Transverse colon (tissue), 4 donors: ENCODE data around the gene KCNQ2. TPM values are rescaled to one million over a fixed set of nuclear protein-coding genes. Genes with fewer than 3 reads are reported as not detected.

ENCODE experiments used
- DNase-seq: peaks from one replicate; pipeline ENCODE4 v3.0.0-alpha.2; 2019
- H3K27ac ChIP-seq, 4 donors: fragments of 200-600 bp; sonication (generic); 2 replicates each; pipeline ENCODE4 v1.5.1; 2016 to 2018; ENCODE audit warnings: inconsistent platforms in 4 of 4
- H3K27me3 ChIP-seq: fragments of 200-600 bp; sonication (generic); 2 replicates; pipeline ENCODE4 v1.5.1; 2017; ENCODE audit warnings: inconsistent platforms
- H3K36me3 ChIP-seq, 4 donors: fragments of 200-600 bp; sonication (generic); 2 replicates each; pipeline ENCODE4 v1.5.1; 2017 to 2019; ENCODE audit warnings: inconsistent platforms in 4 of 4
- H3K4me1 ChIP-seq, 4 donors: fragments of 200-600 bp; sonication (generic); 2 replicates each; pipeline ENCODE4 v1.5.1; 2017 to 2020; ENCODE audit warnings: inconsistent platforms in 4 of 4
- H3K4me3 ChIP-seq, 4 donors: fragments of 200-600 bp; sonication (generic); 1 replicate in 1 of 4; 2 replicates in 3 of 4; pipeline versions ENCODE4 v1.5.1 to v1.6.1; 2017 to 2019; ENCODE audit warnings: inconsistent platforms in 4 of 4
- H3K9me3 ChIP-seq, 2 donors: fragments of 200-600 bp; sonication (generic); 2 replicates each; pipeline ENCODE4 v1.5.1; 2017 to 2019; ENCODE audit warnings: inconsistent platforms in 2 of 2
- EP300 ChIP-seq: sonication (generic); formaldehyde crosslinking; IDR thresholded peaks from one replicate; pipeline ENCODE4 v1.6.1; 2017; ENCODE audit warnings: antibody characterized with exemption, low read depth
- POLR2A ChIP-seq: fragments of 450-650 bp; IDR thresholded peaks from one replicate; pipeline ENCODE4 v1.6.1; 2016; ENCODE audit warnings: antibody characterized with exemption, mild to moderate bottlenecking, moderate library complexity
- POLR2AphosphoS5 ChIP-seq, 3 donors: sonication (generic); formaldehyde crosslinking; IDR thresholded peaks; one replicate each; pipeline ENCODE4 v1.6.1; 2016; ENCODE audit warnings: antibody characterized with exemption in 3 of 3
- WGBS, 2 donors: methylation state at CpG; one replicate each; pipeline ENCODE4 v1.1.5; 2018; ENCODE audit warnings: low coverage in 1 of 2; 5-methylcytosine and 5-hydroxymethylcytosine counted together
- in situ Hi-C, 4 donors: fragments of 200-750 bp; cut with MboI; loops; one replicate each; pipeline versions ENCODE4 v1.15.0 to v1.15.1; 2017; ENCODE audit warnings: low sequenced_read_pairs in 3 of 4, low pct_ligation_motif_present in 1 of 4, low pct_unique_long_range_greater_than_20kb in 1 of 4
- intact Hi-C: fragments of 100-400 bp; cut with DNase I; formaldehyde crosslinking; loops from one replicate; pipeline ENCODE4 v1.15.1; 2023; ENCODE audit warnings: low total_unique reads
- total RNA-seq, 4 donors: library from RNA; depleted of rRNA; stranded (reverse); fragments of >200 nt; gene quantifications; one replicate each; pipeline ENCODE4 v1.1.0, GENCODE V29; 2016
- TF ChIP-seq, protein P1 (sequence below), 5 experiments: fragments of 200-600 bp in 3 of 5; fragments of 450-650 bp in 2 of 5; sonication (generic) in 3 of 5; IDR thresholded peaks; 1 replicate in 2 of 5; 2 replicates in 3 of 5; pipeline ENCODE4 v1.5.1; 2016 to 2017; ENCODE audit warnings: antibody characterized with exemption in 5 of 5, inconsistent platforms in 3 of 5, mild to moderate bottlenecking in 2 of 5, moderate library complexity in 1 of 5

The KCNQ2 gene
- total RNA-seq, 4 donors from 2014 or later = 0.32 to 0.41 (median 0.37) TPM; not detected in 1

DNA sequence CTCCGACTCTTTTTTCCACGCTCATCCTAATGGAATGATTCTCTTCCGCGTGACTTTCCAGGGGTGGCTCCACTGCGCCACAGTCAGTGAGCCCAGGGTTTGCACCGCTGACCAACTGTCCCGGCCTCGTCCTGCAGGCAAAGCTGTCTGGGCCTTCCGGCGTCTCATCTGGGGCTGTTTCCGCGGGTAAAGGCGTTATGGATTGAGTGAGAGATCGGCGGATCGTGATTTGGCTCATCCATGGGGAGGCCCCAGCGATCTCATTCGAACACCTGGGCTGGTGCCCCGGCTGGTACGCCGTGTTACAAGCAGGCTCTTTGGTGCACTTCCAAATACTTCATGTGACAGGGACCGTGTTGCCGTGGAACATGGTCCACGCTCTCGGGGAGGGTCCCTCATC lies 47.8 kb downstream of the KCNQ2 start:
- intact Hi-C loops = no loop called here

DNA sequence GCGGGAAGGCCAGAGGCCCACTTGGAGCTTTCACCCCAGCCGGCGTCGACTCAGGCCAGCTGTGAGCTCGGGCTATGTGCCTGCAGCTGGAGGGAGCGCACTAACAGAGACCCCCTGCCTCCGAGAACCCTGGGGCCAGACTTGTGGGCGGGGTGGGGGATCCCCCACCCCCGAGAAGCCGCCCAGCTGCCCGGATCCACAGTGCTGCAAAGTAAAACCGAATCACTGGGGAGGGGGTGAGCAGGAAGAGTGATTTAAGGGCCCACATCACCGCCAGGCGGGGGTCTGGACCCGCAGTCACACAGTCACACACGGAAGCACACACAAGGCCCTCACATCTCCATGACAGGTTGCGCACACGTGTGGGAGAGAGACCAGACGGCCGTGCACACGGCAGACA lies 48.7 kb downstream of the KCNQ2 start:
- Histone ChIP-seq H3K4me1 (no peaks in the 10 kb centered on the region), H3K27me3 (peaks cover 16% of the 10 kb centered on the region), H3K9me3 (no peaks in the 10 kb centered on the region), H3K4me3 (no peak overlapping the region), H3K36me3 (no peaks in the 10 kb centered on the region), H3K27ac (no peak overlapping the region)
- intact Hi-C loops = no loop called here
- in situ Hi-C loops = no loop called here
- no peak for TF ChIP-seq POLR2A
- TF ChIP-seq EP300 = no peak
- TF ChIP-seq, protein P1, sequence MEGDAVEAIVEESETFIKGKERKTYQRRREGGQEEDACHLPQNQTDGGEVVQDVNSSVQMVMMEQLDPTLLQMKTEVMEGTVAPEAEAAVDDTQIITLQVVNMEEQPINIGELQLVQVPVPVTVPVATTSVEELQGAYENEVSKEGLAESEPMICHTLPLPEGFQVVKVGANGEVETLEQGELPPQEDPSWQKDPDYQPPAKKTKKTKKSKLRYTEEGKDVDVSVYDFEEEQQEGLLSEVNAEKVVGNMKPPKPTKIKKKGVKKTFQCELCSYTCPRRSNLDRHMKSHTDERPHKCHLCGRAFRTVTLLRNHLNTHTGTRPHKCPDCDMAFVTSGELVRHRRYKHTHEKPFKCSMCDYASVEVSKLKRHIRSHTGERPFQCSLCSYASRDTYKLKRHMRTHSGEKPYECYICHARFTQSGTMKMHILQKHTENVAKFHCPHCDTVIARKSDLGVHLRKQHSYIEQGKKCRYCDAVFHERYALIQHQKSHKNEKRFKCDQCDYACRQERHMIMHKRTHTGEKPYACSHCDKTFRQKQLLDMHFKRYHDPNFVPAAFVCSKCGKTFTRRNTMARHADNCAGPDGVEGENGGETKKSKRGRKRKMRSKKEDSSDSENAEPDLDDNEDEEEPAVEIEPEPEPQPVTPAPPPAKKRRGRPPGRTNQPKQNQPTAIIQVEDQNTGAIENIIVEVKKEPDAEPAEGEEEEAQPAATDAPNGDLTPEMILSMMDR (IDR thresholded peaks at IDR 0.05) = no peak
- no peak for TF ChIP-seq POLR2AphosphoS5 (IDR thresholded peaks at IDR 0.05)
- WGBS, 2 donors = 63 to 80% methylated on average over 4 to 18 of the region's 21 CpGs
- DNase-seq = no peak

More for the DNA sequence above, 47.8 kb downstream of the KCNQ2 start:
- Histone ChIP-seq H3K4me3 (no peak overlapping the region), H3K9me3 (no peaks in the 10 kb centered on the region), H3K27me3 (peaks cover 20% of the 10 kb centered on the region), H3K36me3 (no peaks in the 10 kb centered on the region), H3K4me1 (no peaks in the 10 kb centered on the region), H3K27ac (no peak overlapping the region)
- 88 to 93% methylated on average over 5 to 25 of the region's 25 CpGs for WGBS, 2 donors
- in situ Hi-C loops = no loop called here
- DNase-seq = no peak
- no peak for TF ChIP-seq POLR2AphosphoS5 (IDR thresholded peaks at IDR 0.05)
- TF ChIP-seq, protein P1 (IDR thresholded peaks at IDR 0.05) = no peak
- no peak for TF ChIP-seq POLR2A
- TF ChIP-seq EP300 = no peak

DNA sequence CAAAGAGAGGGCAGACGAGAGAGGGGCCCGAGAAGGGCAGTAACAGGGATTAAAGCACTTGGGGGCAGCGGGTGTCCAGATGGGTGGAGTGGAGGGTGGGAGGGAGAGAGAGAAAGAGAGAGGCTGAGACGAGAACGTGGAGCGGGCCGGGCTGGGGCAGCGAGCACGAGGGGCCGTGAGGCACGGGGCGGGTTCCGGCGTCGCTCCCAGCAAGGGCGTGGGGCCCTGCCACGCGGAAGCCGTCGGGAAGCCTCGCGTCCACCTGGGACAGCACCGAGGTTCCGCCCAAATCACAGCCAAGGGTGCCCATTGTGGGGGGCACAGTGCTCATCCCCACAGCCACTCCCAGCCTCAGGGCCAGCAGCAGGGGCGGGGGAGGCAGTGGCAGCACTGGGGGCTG lies 49.8 kb downstream of the KCNQ2 start:
- no peak overlapping the region for H3K4me3 ChIP-seq
- H3K27me3 ChIP-seq = peaks cover 19% of the 10 kb centered on the region
- H3K4me1 ChIP-seq = no peaks in the 10 kb centered on the region
- TF ChIP-seq EP300 (no peak), POLR2AphosphoS5 (IDR thresholded peaks at IDR 0.05) (no peak), POLR2A (no peak)
- TF ChIP-seq, protein P1 (IDR thresholded peaks at IDR 0.05) = no peak
- in situ Hi-C loops = no loop called here
- DNase-seq = no peak
- H3K27ac ChIP-seq = no peak overlapping the region
- intact Hi-C loops = no loop called here
- WGBS, 2 donors = 73 to 78% methylated on average over 9 to 23 of the region's 25 CpGs
- no peaks in the 10 kb centered on the region for H3K9me3 ChIP-seq
- H3K36me3 ChIP-seq = no peaks in the 10 kb centered on the region

GRCh38 chr20:63421913-63422312 lies 50.5 kb downstream of the KCNQ2 start:
- in situ Hi-C loops = no loop called here
- Histone ChIP-seq H3K27me3 (peaks cover 19% of the 10 kb centered on the region), H3K27ac (no peak overlapping the region), H3K4me1 (no peaks in the 10 kb centered on the region), H3K9me3 (no peaks in the 10 kb centered on the region), H3K36me3 (no peaks in the 10 kb centered on the region), H3K4me3 (no peak overlapping the region)
- TF ChIP-seq, protein P1 (IDR thresholded peaks at IDR 0.05) = no peak
- no peak for TF ChIP-seq POLR2A
- no peak for TF ChIP-seq POLR2AphosphoS5 (IDR thresholded peaks at IDR 0.05)
- no peak for TF ChIP-seq EP300
- WGBS, 2 donors = 83 to 86% methylated on average over 3 to 15 of the region's 17 CpGs
- no peak for DNase-seq
- intact Hi-C loops = no loop called here
